Measurements from ENCODE around the gene NLGN4Y. TPM values are rescaled to one million over a fixed set of nuclear protein-coding genes. Genes with fewer than 3 reads are reported as not detected.

The NLGN4Y gene
- total and polyA plus RNA-seq, 2 of the 4 experiments (the other 2 are of a cell fraction): not detected

GRCh38 chrY:14834103-14835060, 310.1 kb downstream of the NLGN4Y start (continued):
- TF ChIP-seq RAD21 (IDR thresholded peaks at IDR 0.05; ENCODE audit: low read length) (no peak), POLR2A (IDR thresholded peaks at IDR 0.05; ENCODE audit: low read depth, low read length) (no peak)

- no peaks in the 10 kb centered on the region for H3K9me3 ChIP-seq (ENCODE audit: control insufficient read depth, insufficient read depth, low read length)
- no peak overlapping the region for H2BK5ac ChIP-seq (ENCODE audit: low read depth, low read length, poor library complexity, severe bottlenecking)
- no CpG with 5 or more reads among the region's 3 CpGs for WGBS, 2 experiments (ENCODE audit: extremely low coverage in 2 of 2, insufficient read length in 1 of 2)
- no peaks in the 10 kb centered on the region for H3K4me1 ChIP-seq (ENCODE audit: control insufficient read depth, insufficient read depth, low read length)
- CTCF ChIA-PET: no interaction called here
- no peak overlapping the region for H3K18ac ChIP-seq (ENCODE audit: low read depth, low read length)
- H3K23ac ChIP-seq (ENCODE audit: low read depth, low read length): no peak overlapping the region
- H3K27me3 ChIP-seq (ENCODE audit: control insufficient read depth, insufficient read depth, low read length): no peaks in the 10 kb centered on the region
- H2AK9ac ChIP-seq (replicated peaks; ENCODE audit: low read depth, low read length, poor library complexity): no peak overlapping the region
- no peak overlapping the region for H4K5ac ChIP-seq (ENCODE audit: low read depth, low read length)
- H3K4me2 ChIP-seq (ENCODE audit: low read depth, low read length): no peak overlapping the region
- no peak overlapping the region for H3K4ac ChIP-seq (ENCODE audit: low read depth, low read length)
- H4K20me1 ChIP-seq (ENCODE audit: insufficient read depth, low read length): no peaks in the 10 kb centered on the region
- no peak overlapping the region for H3K4me3 ChIP-seq (ENCODE audit: insufficient read depth, low read depth, low read length)
- H4K91ac ChIP-seq (ENCODE audit: insufficient read depth, low read depth, low read length): no peak overlapping the region
- no peak overlapping the region for H3K9ac ChIP-seq (ENCODE audit: low read depth, low read length)
- H2AK5ac ChIP-seq (ENCODE audit: low read depth, low read length): no peak overlapping the region
- dilution Hi-C loops (cut with HindIII; ENCODE audit: low sequenced_read_pairs, unreplicated experiment) (no loop called here), intact Hi-C loops (cut with micrococcal nuclease) (no loop called here), in situ Hi-C loops (cut with MboI; ENCODE audit: low sequenced_read_pairs) (no loop called here)
- no peak overlapping the region for H2AFZ ChIP-seq (replicated peaks; ENCODE audit: low read length, poor library complexity)
- no peak overlapping the region for H4K8ac ChIP-seq (ENCODE audit: low read depth in 2 of 2, low read length in 2 of 2)
- POLR2A ChIA-PET (ENCODE audit: unreplicated experiment): no interaction called here
- no peaks in the 10 kb centered on the region for H3K36me3 ChIP-seq (ENCODE audit: control insufficient read depth, insufficient read depth, low read length)
- no peak overlapping the region for H2BK20ac ChIP-seq (ENCODE audit: low read depth, low read length)
- no peaks in the 10 kb centered on the region for H3K9me1 ChIP-seq (ENCODE audit: insufficient read depth, low read length)
- H2BK15ac ChIP-seq (ENCODE audit: low read depth, low read length): no peak overlapping the region
- no peaks in the 10 kb centered on the region for H3K79me1 ChIP-seq (ENCODE audit: low read depth in 1 of 2, low read length in 2 of 2)
- H2BK120ac ChIP-seq (ENCODE audit: low read depth, low read length): no peak overlapping the region
- no peak overlapping the region for H3K56ac ChIP-seq (ENCODE audit: extremely low read depth, insufficient read depth, low read length)
- ATAC-seq (ENCODE audit: low read depth): no peak
- H3K27ac ChIP-seq (ENCODE audit: insufficient read depth, low read length): no peak overlapping the region
- DNase-seq: no peak
- no peak overlapping the region for H3K14ac ChIP-seq (replicated peaks; ENCODE audit: low read depth, low read length)
- TF ChIP-seq BHLHE40 (IDR thresholded peaks at IDR 0.05; ENCODE audit: low read depth, low read length): no peak
- no peak for TF ChIP-seq MXI1 (IDR thresholded peaks at IDR 0.05; ENCODE audit: borderline replicate concordance, low read depth, low read length)
- no peak for TF ChIP-seq NFE2L2 (IDR thresholded peaks at IDR 0.05; ENCODE audit: low read depth, low read length)
- TF ChIP-seq RFX5 (IDR thresholded peaks at IDR 0.05; ENCODE audit: low read depth, low read length): no peak
- no peak for TF ChIP-seq USF2 (IDR thresholded peaks at IDR 0.05; ENCODE audit: low read depth, low read length)
- BruUV-seq (replicated peaks): no TSS peak
Observed at GRCh38 chrY:14837466-14837865, 313.1 kb downstream of the NLGN4Y start.

All from IMR-90 (cell line).